ENCODE measurements around the gene CD99L2.

The CD99L2 gene

GRCh38 chrX:150868625-150869024, 29.8 kb downstream of the CD99L2 start:
- H3K4me1 Mint-ChIP-seq = peaks cover 21% of the 10 kb centered on the region
- H3K27ac Mint-ChIP-seq (ENCODE audit: low read depth) = no peak overlapping the region
- no peaks in the 10 kb centered on the region for H3K36me3 Mint-ChIP-seq (ENCODE audit: insufficient read depth)
- no peaks in the 10 kb centered on the region for H3K27me3 Mint-ChIP-seq
- no peak overlapping the region for H3K4me3 Mint-ChIP-seq
- DNase-seq (ENCODE audit: low spot score in 2 of 2) (no peak), ATAC-seq (replicated peaks; ENCODE audit: extremely low read depth, poor library complexity, severe bottlenecking) (no peak)
- no peaks in the 10 kb centered on the region for H3K9me3 Mint-ChIP-seq

DNA sequence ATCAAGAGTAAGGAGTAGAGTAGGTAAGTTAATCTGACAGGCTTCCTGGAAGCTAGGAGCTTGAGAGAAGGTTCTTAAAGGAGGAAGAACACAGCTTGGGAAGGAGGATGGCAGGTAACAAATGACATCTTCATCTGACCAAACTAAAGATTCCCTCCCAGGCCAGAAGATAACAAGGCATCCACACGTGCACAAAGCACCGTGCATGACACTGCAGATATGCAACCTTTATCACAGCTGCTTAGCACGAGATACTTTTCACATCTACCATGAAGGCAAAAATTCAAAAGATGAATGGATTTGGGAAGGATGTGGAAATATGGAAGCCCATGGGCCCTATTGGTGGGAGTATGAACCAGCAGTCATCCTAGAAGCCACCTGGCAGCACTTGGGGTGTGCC, 34.3 kb downstream of the CD99L2 start:
- DNase-seq (ENCODE audit: low spot score in 2 of 2) (no peak), ATAC-seq (replicated peaks; ENCODE audit: extremely low read depth, poor library complexity, severe bottlenecking) (no peak)
- no peaks in the 10 kb centered on the region for H3K27me3 Mint-ChIP-seq
- H3K4me1 Mint-ChIP-seq = peaks cover 10% of the 10 kb centered on the region
- H3K27ac Mint-ChIP-seq (ENCODE audit: low read depth) = no peak overlapping the region
- no peak overlapping the region for H3K4me3 Mint-ChIP-seq
- no peaks in the 10 kb centered on the region for H3K36me3 Mint-ChIP-seq (ENCODE audit: insufficient read depth)
- no peaks in the 10 kb centered on the region for H3K9me3 Mint-ChIP-seq

DNA sequence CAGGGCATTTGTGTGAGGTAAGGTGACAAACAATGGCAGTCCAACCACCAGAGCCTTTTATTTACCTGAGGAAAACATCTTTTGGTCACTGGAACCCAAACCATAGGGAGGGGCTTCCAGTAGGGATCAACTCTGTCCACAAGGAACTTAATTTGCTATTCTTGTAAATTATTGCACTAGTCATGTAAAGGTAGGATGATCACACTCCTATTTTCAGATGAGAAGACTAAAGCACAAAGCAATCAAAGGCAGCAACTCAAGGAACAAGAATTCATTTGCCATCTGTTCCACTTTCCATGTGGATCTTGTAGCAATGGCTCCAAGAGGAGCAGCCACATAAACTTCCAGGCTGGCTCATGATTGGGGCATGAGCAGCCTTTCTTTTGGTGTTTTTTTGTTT, 35.3 kb downstream of the CD99L2 start:
- H3K4me3 Mint-ChIP-seq = no peak overlapping the region
- H3K36me3 Mint-ChIP-seq (ENCODE audit: insufficient read depth) = no peaks in the 10 kb centered on the region
- DNase-seq (ENCODE audit: low spot score in 2 of 2) (no peak), ATAC-seq (replicated peaks; ENCODE audit: extremely low read depth, poor library complexity, severe bottlenecking) (no peak)
- no peaks in the 10 kb centered on the region for H3K27me3 Mint-ChIP-seq
- peaks cover 6% of the 10 kb centered on the region for H3K9me3 Mint-ChIP-seq
- H3K4me1 Mint-ChIP-seq = peaks cover 9% of the 10 kb centered on the region
- no peak overlapping the region for H3K27ac Mint-ChIP-seq (ENCODE audit: low read depth)

- Mint-ChIP-seq H3K9me3 (peaks cover 6% of the 10 kb centered on the region), H3K4me3 (no peak overlapping the region), H3K27ac (ENCODE audit: low read depth) (no peak overlapping the region), H3K4me1 (peaks cover 9% of the 10 kb centered on the region), H3K36me3 (ENCODE audit: insufficient read depth) (peaks cover 1% of the 10 kb centered on the region), H3K27me3 (no peaks in the 10 kb centered on the region)
- DNase-seq (ENCODE audit: low spot score in 2 of 2) (no peak), ATAC-seq (replicated peaks; ENCODE audit: extremely low read depth, poor library complexity, severe bottlenecking) (no peak)
Observed at GRCh38 chrX:150857453-150857852, 41.0 kb downstream of the CD99L2 start.

DNA sequence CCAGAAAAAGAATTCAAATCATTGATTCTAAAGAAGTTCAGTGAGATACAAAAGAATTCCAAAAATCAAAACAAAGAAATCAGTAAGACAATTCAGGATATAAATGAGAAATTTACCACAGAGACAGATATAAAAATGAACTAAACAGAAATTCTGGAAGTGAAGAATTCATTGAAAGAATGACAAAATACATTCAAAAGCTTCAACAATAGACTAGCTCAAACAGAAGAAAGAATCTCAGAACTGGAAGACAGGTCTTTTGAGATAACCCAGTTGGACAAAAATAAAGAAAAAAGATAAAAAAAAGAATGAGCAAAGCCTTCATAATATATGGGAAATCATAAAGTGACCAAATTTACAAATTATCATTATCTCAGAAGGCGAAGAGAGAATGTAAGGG, 41.7 kb downstream of the CD99L2 start:
- peaks cover 10% of the 10 kb centered on the region for H3K4me1 Mint-ChIP-seq
- ATAC-seq (replicated peaks; ENCODE audit: extremely low read depth, poor library complexity, severe bottlenecking) = no peak
- no peak overlapping the region for H3K4me3 Mint-ChIP-seq
- H3K27me3 Mint-ChIP-seq = no peaks in the 10 kb centered on the region
- H3K36me3 Mint-ChIP-seq (ENCODE audit: insufficient read depth) = peaks cover 1% of the 10 kb centered on the region
- DNase-seq (ENCODE audit: low spot score in 2 of 2) = no peak
- peaks cover 6% of the 10 kb centered on the region for H3K9me3 Mint-ChIP-seq
- H3K27ac Mint-ChIP-seq (ENCODE audit: low read depth) = no peak overlapping the region

DNA sequence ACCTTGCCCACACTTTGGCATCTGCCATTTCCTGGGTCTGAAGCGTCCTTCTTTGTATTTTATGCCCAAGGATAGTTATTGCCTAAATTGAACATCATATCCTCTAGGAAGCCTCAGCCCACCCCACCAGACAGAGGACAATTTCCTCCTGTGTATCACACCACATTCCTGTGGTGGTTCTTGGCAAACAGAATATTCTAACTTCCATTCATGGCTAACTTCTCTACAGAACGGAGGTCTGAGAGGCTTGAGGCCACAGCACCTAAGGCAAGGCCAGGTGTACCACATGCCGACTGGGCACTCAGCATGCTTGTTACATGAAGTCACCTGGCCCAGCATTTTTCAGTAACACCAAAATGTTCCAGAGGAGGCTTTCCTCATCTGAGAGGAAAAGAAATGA, 42.4 kb downstream of the CD99L2 start:
- no peak overlapping the region for H3K27ac Mint-ChIP-seq (ENCODE audit: low read depth)
- no peak overlapping the region for H3K4me3 Mint-ChIP-seq
- H3K27me3 Mint-ChIP-seq = no peaks in the 10 kb centered on the region
- DNase-seq (ENCODE audit: low spot score in 2 of 2) (no peak), ATAC-seq (replicated peaks; ENCODE audit: extremely low read depth, poor library complexity, severe bottlenecking) (no peak)
- peaks cover 1% of the 10 kb centered on the region for H3K36me3 Mint-ChIP-seq (ENCODE audit: insufficient read depth)
- H3K4me1 Mint-ChIP-seq = peaks cover 10% of the 10 kb centered on the region
- H3K9me3 Mint-ChIP-seq = peaks cover 6% of the 10 kb centered on the region

- H3K36me3 Mint-ChIP-seq (ENCODE audit: insufficient read depth) = peaks cover 1% of the 10 kb centered on the region
- H3K27me3 Mint-ChIP-seq = no peaks in the 10 kb centered on the region
- H3K27ac Mint-ChIP-seq (ENCODE audit: low read depth) = no peak overlapping the region
- peaks cover 6% of the 10 kb centered on the region for H3K9me3 Mint-ChIP-seq
- H3K4me3 Mint-ChIP-seq = no peak overlapping the region
- peaks cover 10% of the 10 kb centered on the region for H3K4me1 Mint-ChIP-seq
- DNase-seq (ENCODE audit: low spot score in 2 of 2) (no peak), ATAC-seq (replicated peaks; ENCODE audit: extremely low read depth, poor library complexity, severe bottlenecking) (no peak)
Observed at GRCh38 chrX:150854856-150855255, 43.6 kb downstream of the CD99L2 start.

GRCh38 chrX:150849996-150850720, 48.3 kb downstream of the CD99L2 start:
- H3K9me3 Mint-ChIP-seq = no peaks in the 10 kb centered on the region

GRCh38 chrX:150849486-150849885, 49.0 kb downstream of the CD99L2 start:
- H3K4me3 Mint-ChIP-seq = no peak overlapping the region
- no peaks in the 10 kb centered on the region for H3K9me3 Mint-ChIP-seq
- ATAC-seq (replicated peaks; ENCODE audit: extremely low read depth, poor library complexity, severe bottlenecking) (no peak), DNase-seq (ENCODE audit: low spot score in 2 of 2) (no peak)
- peaks cover 1% of the 10 kb centered on the region for H3K36me3 Mint-ChIP-seq (ENCODE audit: insufficient read depth)
- no peaks in the 10 kb centered on the region for H3K27me3 Mint-ChIP-seq
- H3K4me1 Mint-ChIP-seq = peaks cover 17% of the 10 kb centered on the region
- no peak overlapping the region for H3K27ac Mint-ChIP-seq (ENCODE audit: low read depth)

More at GRCh38 chrX:150849996-150850720, 48.3 kb downstream of the CD99L2 start:
- Mint-ChIP-seq H3K4me3 (no peak overlapping the region), H3K4me1 (peaks cover 17% of the 10 kb centered on the region), H3K27me3 (no peaks in the 10 kb centered on the region), H3K36me3 (ENCODE audit: insufficient read depth) (peaks cover 1% of the 10 kb centered on the region), H3K27ac (ENCODE audit: low read depth) (no peak overlapping the region)
- no peak for ATAC-seq (replicated peaks; ENCODE audit: extremely low read depth, poor library complexity, severe bottlenecking)
- no peak for DNase-seq (ENCODE audit: low spot score in 2 of 2)

- Mint-ChIP-seq H3K9me3 (no peaks in the 10 kb centered on the region), H3K4me3 (no peak overlapping the region), H3K4me1 (peaks cover 17% of the 10 kb centered on the region), H3K27ac (ENCODE audit: low read depth) (no peak overlapping the region), H3K36me3 (ENCODE audit: insufficient read depth) (peaks cover 1% of the 10 kb centered on the region), H3K27me3 (no peaks in the 10 kb centered on the region)
- DNase-seq (ENCODE audit: low spot score in 2 of 2) (no peak), ATAC-seq (replicated peaks; ENCODE audit: extremely low read depth, poor library complexity, severe bottlenecking) (no peak)
Observed at GRCh38 chrX:150848914-150849365, 49.5 kb downstream of the CD99L2 start.

DNA sequence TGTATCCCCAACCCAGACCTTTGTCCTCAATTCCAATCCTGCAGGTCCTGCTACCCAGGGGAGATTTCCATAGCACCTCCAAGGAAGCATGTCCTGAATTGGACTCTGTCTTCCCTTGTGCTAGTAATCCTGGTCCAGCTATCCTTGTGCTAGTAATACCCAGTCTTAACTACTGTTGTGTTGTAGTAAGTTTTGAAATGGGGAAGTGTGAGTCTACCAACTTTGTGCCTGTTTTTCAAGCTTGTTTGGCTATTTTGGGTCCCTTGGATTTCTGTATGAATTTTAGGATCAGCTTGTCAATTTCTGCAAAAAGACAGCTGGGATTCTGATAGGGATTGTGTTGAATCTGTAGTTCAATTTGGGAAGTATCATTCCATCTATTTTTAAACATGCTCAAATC, 51.4 kb downstream of the CD99L2 start:
- no peaks in the 10 kb centered on the region for H3K27me3 Mint-ChIP-seq

DNA sequence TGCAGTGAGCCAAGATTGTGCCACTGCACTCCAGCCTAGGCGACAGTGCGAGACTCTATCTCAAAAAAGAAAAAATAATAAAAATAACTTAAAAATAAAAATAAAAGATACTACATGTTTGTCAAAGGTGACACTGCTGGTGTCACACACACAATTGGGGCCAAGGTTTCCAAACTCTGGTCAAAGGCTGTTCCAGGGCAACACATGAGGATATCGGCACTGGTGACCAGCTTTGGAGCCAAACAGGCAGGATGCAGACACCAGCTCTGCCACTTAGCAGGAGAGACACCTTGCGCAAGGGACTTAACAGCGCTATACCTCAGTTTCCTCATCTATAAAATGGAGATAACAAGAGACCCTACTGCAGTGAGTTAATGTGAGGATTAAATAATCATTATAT, 52.3 kb downstream of the CD99L2 start:
- Mint-ChIP-seq H3K9me3 (no peaks in the 10 kb centered on the region), H3K4me3 (no peak overlapping the region), H3K27ac (ENCODE audit: low read depth) (no peak overlapping the region), H3K36me3 (ENCODE audit: insufficient read depth) (no peaks in the 10 kb centered on the region), H3K4me1 (peaks cover 15% of the 10 kb centered on the region), H3K27me3 (no peaks in the 10 kb centered on the region)
- no peak for DNase-seq (ENCODE audit: low spot score in 2 of 2)
- ATAC-seq (replicated peaks; ENCODE audit: extremely low read depth, poor library complexity, severe bottlenecking) = no peak

More for the DNA sequence above, 51.4 kb downstream of the CD99L2 start:
- DNase-seq (ENCODE audit: low spot score in 2 of 2) (no peak), ATAC-seq (replicated peaks; ENCODE audit: extremely low read depth, poor library complexity, severe bottlenecking) (no peak)
- Mint-ChIP-seq H3K36me3 (ENCODE audit: insufficient read depth) (no peaks in the 10 kb centered on the region), H3K9me3 (no peaks in the 10 kb centered on the region), H3K27ac (ENCODE audit: low read depth) (no peak overlapping the region), H3K4me1 (peaks cover 10% of the 10 kb centered on the region), H3K4me3 (no peak overlapping the region)

- no peaks in the 10 kb centered on the region for H3K9me3 Mint-ChIP-seq
- no peaks in the 10 kb centered on the region for H3K36me3 Mint-ChIP-seq (ENCODE audit: insufficient read depth)
- H3K27ac Mint-ChIP-seq (ENCODE audit: low read depth) = no peak overlapping the region
- no peak for DNase-seq (ENCODE audit: low spot score in 2 of 2)
- H3K27me3 Mint-ChIP-seq = no peaks in the 10 kb centered on the region
- peaks cover 16% of the 10 kb centered on the region for H3K4me1 Mint-ChIP-seq
- no peak for ATAC-seq (replicated peaks; ENCODE audit: extremely low read depth, poor library complexity, severe bottlenecking)
- H3K4me3 Mint-ChIP-seq = no peak overlapping the region
Observed at GRCh38 chrX:150845091-150845490, 53.4 kb downstream of the CD99L2 start.

Measured in central memory CD8-positive, alpha-beta T cell (primary cell).